Stimulated activated CD4-positive, alpha-beta T cell treated with anti-CD3 and anti-CD28 coated beads, Interleukin-4, amount 100 ng/mL, for 24 hours (primary cell): ENCODE data around the gene PDE8B.
A peak's percentile ranks its signal among the peaks of the same experiment; 100 is the strongest.
"Not testable (repeated sequence)": the region's sequence is repeated elsewhere in the genome, so short reads cannot be mapped to it uniquely, and the experiment has no call there.

Source experiments
- DNase-seq: peaks from one replicate; pipeline ENCODE4 v3.0.0-alpha.2; 2020

PDE8B gene

DNA sequence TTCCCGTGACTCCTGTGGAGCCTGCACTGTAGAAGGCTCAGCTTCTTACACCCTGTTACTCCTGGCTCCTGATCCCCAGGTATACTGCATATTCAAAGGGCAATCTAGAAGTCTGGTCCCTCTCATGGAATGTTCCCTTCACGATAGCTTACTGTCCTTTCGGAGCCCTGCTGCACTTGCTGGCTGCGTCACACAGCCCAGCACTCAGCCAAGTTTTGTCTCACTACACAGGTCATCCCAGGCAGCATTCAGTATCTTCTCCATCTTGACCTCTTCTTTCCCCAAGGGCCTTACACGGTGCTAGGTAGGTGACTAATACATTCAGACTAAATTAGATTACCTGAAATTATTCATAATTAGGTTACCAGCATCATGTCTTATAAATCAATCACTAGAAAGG, 157.9 kb downstream of the PDE8B start:
- no peak for DNase-seq

- DNase-seq = no peak
These were observed 159.1 kb downstream of the PDE8B start for GRCh38 chr5:77369566-77369965.

DNA sequence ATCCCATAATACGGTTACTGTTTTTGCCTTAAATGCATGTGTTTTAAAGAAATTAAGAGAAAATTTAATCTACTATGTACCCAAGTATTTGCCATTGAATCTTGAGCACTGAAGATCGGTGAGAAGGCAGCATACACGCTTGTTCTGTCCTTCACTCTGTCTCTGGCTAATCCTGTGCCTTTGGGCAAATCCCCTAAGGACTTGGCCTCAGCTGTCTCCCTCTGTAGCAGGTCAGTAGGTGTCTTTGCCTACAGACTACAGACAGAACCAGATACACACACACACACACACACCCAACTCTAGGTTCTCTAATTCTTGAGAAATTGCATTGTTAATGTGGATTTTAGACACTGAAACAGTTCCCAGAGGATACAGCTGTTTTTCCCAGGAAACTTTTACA, 164.2 kb downstream of the PDE8B start:
- no peak for DNase-seq

GRCh38 chr5:77376609-77377300, 166.3 kb downstream of the PDE8B start:
- DNase-seq = no peak

- DNase-seq = peak; percentile 68
These were observed 169.1 kb downstream of the PDE8B start for GRCh38 chr5:77379558-77380061.

- no peak for DNase-seq
These were observed 170.2 kb downstream of the PDE8B start for GRCh38 chr5:77380636-77381035.

DNA sequence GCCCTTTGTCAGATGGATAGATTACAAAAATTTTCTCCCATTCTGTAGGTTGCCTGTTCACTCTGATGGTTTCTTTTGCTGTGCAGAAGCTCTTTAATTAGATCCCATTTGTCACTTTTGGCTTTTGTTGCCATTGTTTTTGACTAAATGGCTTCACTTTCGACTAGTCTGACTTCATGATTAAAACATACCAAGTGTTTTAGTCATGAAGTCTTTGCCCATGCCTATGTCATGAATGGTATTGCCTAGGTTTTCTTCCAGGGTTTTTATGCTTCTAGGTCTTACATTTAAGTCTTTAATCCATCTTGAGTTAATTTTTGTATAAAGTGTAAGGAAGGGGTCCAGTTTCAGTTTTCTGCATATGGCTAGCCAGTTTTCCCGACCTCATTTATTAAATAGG, 172.9 kb downstream of the PDE8B start:
- not testable (repeated sequence) for DNase-seq

DNA sequence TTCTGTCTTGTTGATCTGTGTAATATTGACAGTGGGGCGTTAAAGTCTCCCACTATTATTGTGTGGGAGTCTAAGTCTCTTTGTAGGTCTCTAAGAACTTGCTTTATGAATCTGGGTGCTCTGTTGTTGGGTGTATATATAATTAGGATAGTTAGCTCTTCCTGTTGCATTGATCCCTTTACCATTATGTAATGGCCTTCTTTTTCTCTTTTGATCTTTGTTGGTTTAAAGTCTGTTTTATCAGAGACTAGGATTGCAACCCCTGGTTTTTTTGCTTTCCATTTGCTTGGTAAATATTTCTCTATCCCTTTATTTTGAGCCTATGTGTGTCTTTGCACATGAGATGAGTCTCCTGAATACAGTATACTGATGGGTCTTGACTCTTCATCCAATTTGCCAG, 175.9 kb downstream of the PDE8B start:
- not testable (repeated sequence) for DNase-seq

DNA sequence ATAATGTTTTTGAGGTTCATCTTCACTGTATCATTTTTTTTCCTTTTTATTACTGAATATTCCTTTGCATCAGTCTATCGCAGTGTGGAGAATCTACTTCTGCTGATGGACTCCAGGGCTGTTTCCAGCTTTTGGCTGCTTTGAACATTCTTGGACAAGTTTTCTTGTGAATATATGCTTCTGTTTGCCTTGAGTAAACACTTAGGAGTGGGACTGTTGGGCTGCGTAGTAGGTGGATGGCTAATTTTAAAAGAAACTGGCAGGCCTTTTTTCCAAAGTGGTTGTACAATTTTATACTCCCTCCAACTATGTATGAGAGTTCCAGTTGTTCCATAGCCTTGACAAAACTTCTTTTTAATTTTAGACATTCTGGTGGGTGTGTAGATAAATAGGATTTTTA, 179.3 kb downstream of the PDE8B start:
- DNase-seq = no peak

GRCh38 chr5:77390221-77390620, 179.7 kb downstream of the PDE8B start:
- DNase-seq = no peak

- DNase-seq = no peak
These were observed 180.3 kb downstream of the PDE8B start for GRCh38 chr5:77390795-77391194.

DNA sequence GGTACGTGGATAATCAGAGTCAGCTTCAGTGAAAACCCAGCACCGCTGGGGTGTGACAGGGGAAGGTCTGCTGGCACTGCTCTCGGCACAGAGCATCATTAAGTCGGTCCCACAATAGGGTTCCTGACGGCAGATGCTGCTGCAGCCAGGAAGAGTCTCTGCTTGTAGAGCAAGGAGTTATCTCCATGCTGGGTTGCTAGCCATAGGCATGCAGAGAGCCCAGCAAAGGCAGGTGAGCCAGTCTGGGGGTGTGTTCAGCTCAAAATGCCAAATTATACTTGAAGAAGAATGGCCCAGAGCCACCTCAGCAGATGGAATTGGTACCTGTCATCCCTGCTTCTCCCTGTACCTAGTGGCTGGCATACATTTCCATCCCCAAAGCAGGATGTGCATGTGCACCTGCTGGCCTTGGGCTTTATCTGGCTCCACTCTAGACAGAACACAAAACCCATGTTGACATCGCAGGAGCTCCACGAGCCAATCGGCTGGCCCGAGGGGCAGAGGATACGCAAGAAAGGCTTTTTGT, 180.8 kb downstream of the PDE8B start:
- DNase-seq = no peak

GRCh38 chr5:77394064-77394715, 183.7 kb downstream of the PDE8B start:
- DNase-seq = no peak

GRCh38 chr5:77396017-77396416, 185.5 kb downstream of the PDE8B start:
- DNase-seq = no peak

- no peak for DNase-seq
These were observed 187.3 kb downstream of the PDE8B start for GRCh38 chr5:77397686-77398292.

- no peak for DNase-seq
These were observed 188.0 kb downstream of the PDE8B start for GRCh38 chr5:77398458-77398857.

- no peak for DNase-seq
These were observed 188.4 kb downstream of the PDE8B start for GRCh38 chr5:77398896-77399295.

GRCh38 chr5:77400645-77401044, 190.2 kb downstream of the PDE8B start:
- no peak for DNase-seq

DNA sequence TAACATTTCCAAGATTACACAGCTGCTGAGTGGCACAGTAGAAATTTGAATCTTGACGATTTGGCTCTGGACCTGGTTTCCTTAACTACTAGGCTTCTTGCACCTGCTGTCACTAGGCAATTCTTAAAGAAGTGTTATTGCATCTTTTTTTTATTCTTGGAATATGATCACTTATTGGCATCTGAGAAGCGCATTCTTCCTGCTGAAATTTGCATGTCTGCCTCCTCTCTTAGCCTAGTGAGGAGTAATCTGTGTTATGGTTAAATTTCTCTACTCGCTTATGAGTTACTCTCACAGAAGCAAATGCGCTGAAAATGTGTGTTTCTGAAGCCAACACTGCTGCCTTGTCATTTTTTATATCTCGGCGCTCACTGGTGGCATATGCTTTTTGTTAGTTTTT, 192.3 kb downstream of the PDE8B start:
- DNase-seq = no peak

- no peak for DNase-seq
These were observed 196.7 kb downstream of the PDE8B start for GRCh38 chr5:77407152-77407551.

DNA sequence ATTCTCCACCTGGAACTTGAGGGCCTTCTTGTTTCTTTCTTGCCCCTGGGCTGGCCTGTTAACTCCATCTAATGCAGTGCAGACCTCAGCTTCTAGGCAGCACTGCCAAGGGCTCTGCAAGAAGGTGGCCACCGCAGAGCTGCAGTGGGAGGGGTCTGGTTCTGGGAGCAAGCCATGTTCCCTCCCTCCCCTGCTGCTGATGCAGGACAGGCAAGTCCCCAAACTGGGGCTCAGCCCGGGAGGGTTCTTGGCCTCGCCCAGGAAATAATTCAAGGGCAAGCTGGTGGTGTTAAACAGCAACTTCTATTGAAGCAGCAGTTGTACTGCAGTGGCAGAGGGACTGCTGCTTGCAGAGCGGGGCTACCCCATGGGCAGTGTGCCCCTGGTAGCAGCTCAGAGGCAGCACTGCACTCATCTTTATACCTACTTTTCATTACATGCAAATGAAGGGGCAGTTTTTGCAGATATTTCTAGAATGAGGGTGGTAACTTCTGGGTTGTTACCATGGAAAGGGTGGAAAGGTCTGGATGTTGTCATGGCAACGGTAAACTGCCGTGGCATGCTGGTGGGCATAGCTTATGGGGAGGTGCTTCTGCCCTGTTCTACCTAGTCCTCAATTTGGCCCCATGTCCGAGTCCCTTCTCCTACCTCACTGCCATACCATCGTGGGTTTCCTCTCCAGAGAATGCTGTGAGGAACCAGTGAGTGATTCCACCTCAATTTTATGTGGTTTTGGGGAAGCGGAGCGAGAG, 199.6 kb downstream of the PDE8B start:
- DNase-seq = no peak

- no peak for DNase-seq
These were observed 202.6 kb downstream of the PDE8B start for GRCh38 chr5:77413049-77413448.

- DNase-seq = no peak
These were observed 207.7 kb downstream of the PDE8B start for GRCh38 chr5:77418162-77418561.
